GM12892 (cell line): ENCODE results near the gene P2RY14.

ENCODE experiments used
- DNase-seq: peaks from one replicate; pipeline ENCODE4 v3.0.0; 2011; ENCODE audit not compliant: insufficient read length
- FAIRE-seq: peaks from 2 replicates; lab custom pipeline; 2011; peaks lifted over from hg19 to GRCh38; lab: Jason Lieb, UNC
- POLR2A ChIP-seq: IDR thresholded peaks from 2 replicates; pipeline ENCODE4 v1.6.1; 2011; ENCODE audit warnings: low read depth, low read length, control low read depth
- POLR2AphosphoS5 ChIP-seq: IDR thresholded peaks from 2 replicates; pipeline ENCODE4 v1.6.1; 2011; ENCODE audit warnings: low read depth, low read length, control low read depth
- TAF1 ChIP-seq: IDR thresholded peaks from 2 replicates; pipeline ENCODE4 v1.6.1; 2011; ENCODE audit warnings: low read depth, mild to moderate bottlenecking, control low read depth, low read length, borderline replicate concordance

The P2RY14 gene

DNA sequence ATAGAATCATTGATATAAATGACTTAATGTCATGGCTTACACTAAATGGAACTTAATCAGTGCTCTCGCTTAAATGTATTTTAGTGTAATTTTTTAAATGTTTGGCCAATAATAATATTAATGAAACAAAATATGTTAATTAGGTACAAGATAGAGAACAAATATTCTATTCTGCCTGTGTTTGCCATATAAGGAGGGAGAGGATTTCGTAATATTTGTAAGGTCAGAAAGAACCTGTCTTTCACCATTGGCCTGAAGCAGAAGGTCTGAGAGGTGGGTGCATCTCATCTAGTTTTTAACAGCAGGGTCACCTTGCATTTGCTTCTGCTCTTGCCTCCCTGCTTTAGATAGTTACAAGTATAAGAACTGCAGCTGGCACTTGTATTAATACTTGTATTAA, 35.8 kb upstream of the P2RY14 start:
- TF ChIP-seq POLR2AphosphoS5 (no peak), POLR2A (no peak), TAF1 (no peak)
- DNase-seq = no peak
- no peak for FAIRE-seq

- no peak for FAIRE-seq
- TF ChIP-seq TAF1 = no peak
- no peak for TF ChIP-seq POLR2AphosphoS5
- no peak for TF ChIP-seq POLR2A
- no peak for DNase-seq
These were observed 34.6 kb upstream of the P2RY14 start for GRCh38 chr3:151312972-151313371.

GRCh38 chr3:151309566-151309965, 31.2 kb upstream of the P2RY14 start:
- TF ChIP-seq TAF1 = no peak
- TF ChIP-seq POLR2A = no peak
- no peak for TF ChIP-seq POLR2AphosphoS5
- DNase-seq = no peak
- no peak for FAIRE-seq

DNA sequence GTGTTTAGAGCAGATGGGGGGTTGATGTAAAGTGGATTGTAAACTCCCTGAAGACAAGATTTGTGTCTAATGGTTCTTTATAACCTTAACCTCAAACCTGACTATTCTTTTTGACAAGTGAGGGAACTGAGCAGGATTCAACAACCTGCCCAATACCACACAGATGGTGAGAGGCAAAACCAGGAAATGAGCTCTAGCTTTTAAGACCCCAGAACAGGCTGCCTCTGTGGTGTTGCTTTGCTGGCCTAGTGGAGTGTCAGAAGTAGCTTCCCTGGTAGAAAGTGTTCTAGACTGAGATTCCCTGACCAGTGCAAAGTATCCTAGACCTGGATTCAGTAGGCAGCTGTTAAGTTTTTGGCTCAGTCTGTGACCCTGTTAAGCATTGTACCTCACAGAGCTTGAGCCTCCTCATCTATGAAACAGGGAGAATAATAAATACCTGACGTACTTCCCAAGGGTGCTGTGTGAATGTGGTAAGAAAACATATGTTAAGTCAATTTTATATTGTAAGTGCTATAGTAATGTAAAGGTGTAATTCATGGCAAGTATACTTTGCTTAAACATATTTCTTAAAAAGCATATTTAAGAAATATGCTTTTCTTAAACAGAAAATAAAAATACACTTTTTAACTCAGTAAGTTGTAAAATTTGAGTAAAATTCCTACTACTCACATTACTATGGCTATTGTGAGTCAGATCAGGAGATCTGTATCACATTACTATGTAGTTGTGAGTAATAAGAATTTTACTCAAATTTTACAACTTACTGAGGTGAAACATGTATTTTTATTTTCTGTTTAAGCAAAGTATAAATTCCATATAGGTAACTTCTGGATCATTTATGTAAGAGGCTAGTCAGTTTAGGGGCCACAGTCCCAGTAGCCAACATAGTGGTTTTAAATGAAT, 29.5 kb upstream of the P2RY14 start:
- TF ChIP-seq TAF1 (no peak), POLR2AphosphoS5 (no peak), POLR2A (no peak)
- DNase-seq (no peak), FAIRE-seq (no peak)

GRCh38 chr3:151307131-151307530, 28.8 kb upstream of the P2RY14 start:
- TF ChIP-seq POLR2A (no peak), TAF1 (no peak), POLR2AphosphoS5 (no peak)
- FAIRE-seq = no peak
- no peak for DNase-seq

DNA sequence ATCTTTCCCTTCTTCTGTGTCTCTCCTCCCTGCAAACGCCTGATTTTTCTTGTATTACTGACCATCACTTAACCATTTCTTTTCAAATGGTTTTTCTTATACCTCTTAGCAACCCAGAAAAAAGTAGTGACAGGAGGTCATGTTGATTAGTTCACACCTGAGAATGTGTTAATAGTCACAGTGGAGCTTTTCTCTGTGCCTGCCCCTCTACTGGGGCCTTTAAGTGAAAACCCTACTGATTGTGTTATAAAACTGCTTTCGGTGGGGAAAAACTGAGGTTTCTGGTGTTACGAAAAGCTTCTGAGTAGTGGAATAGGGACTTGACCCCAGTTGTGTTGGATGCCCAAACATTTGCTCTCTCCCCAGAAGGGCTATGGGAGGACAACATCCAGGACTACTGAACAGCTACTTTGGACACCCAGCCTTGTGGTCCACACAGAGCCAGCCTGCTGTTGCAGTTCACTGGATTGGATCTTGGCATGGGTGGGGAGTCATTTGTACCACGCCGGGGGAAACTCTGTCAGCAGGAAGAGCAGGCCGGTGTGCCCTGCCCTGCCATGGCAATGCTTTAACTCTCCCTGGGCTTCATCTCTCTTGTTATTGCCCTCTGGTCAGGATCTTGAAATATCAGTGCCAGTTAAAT, 27.9 kb upstream of the P2RY14 start:
- no peak for TF ChIP-seq POLR2A
- TF ChIP-seq POLR2AphosphoS5 = no peak
- no peak for TF ChIP-seq TAF1
- no peak for FAIRE-seq
- no peak for DNase-seq

DNA sequence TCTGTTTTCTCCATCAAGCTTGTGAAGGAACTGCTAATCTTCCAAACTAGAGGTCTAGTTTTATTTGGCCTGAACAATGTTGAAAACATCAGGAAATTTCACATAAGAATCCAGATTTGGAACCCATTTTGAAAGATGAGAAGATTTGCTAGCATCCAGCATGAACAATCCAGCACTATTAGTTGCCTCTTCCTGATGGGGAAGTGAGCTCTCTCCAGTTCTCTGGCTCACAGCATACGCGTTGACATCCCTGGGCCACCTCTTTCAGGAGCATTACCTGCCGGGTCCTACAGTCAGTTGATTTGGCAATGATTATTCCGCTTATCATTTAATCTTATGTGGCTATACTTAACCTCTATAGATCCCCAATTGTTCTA, 27.4 kb upstream of the P2RY14 start:
- TF ChIP-seq POLR2A = no peak
- no peak for TF ChIP-seq POLR2AphosphoS5
- no peak for TF ChIP-seq TAF1
- FAIRE-seq (no peak), DNase-seq (no peak)

- no peak for FAIRE-seq
- DNase-seq = no peak
- TF ChIP-seq POLR2A (no peak), POLR2AphosphoS5 (no peak), TAF1 (no peak)
These were observed 26.9 kb upstream of the P2RY14 start for GRCh38 chr3:151305060-151305774.

- no peak for DNase-seq
- FAIRE-seq = no peak
- no peak for TF ChIP-seq POLR2AphosphoS5
- TF ChIP-seq TAF1 = no peak
- no peak for TF ChIP-seq POLR2A
These were observed 25.4 kb upstream of the P2RY14 start for GRCh38 chr3:151303751-151304150.

- no peak for FAIRE-seq
- DNase-seq = no peak
- TF ChIP-seq TAF1 = no peak
- no peak for TF ChIP-seq POLR2A
- no peak for TF ChIP-seq POLR2AphosphoS5
These were observed 23.4 kb upstream of the P2RY14 start for GRCh38 chr3:151301787-151302186.

DNA sequence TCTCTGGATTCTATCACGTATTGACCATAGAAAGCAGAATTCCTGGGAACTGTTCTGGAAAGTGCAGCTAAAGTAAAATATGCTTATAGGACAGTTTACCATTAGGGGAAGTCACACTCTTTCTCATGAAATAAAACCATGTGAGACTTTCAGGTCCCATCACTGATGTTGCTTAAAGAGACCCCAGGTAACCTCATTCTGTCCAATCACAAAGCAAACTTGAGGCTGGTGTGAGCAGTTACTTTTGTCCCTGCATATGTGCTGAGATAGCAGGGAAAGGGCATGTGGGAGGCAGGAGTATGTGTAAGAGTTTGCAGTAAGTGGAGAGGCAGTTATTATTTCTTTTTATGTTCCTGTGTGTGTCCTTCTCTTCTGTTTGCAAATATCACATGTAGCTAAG, 22.2 kb upstream of the P2RY14 start:
- no peak for DNase-seq
- TF ChIP-seq TAF1 (no peak), POLR2AphosphoS5 (no peak), POLR2A (no peak)
- no peak for FAIRE-seq

DNA sequence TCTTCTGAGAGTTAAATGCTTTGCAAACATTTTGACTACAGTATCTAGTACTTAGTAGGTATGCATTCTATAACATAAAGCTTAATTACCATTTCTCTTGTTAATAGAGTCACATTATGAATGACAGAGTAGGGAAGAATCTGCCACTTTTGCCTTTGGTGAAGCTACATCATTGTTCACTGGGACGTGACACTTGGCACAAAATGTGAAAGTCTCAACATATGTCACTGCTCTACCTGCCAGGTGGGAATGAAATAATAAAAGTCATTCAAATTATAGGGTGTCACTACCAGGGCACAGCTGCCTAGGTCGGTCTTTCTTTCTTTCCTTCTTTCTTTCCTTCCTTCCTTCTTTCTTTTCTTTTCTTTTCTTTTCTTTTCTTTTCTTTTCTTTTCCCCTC, 20.7 kb upstream of the P2RY14 start:
- no peak for FAIRE-seq
- no peak for TF ChIP-seq TAF1
- TF ChIP-seq POLR2AphosphoS5 = no peak
- TF ChIP-seq POLR2A = no peak
- no peak for DNase-seq
